Ascending aorta (tissue), 2 donors: ENCODE data around the gene CAMTA1. TPM values are rescaled to one million over a fixed set of nuclear protein-coding genes. Genes with fewer than 3 reads are reported as not detected.

Source experiments
- DNase-seq, 2 donors: peaks; one replicate each; pipeline ENCODE4 v3.0.0-alpha.2; 2019; ENCODE audit warnings: low spot score in 2 of 2
- H3K27ac ChIP-seq, 2 donors: fragments of 200-600 bp; sonication (generic); one replicate each; pipeline ENCODE4 v1.5.1; 2016 to 2017; ENCODE audit warnings: mild to moderate bottlenecking in 1 of 2
- H3K27me3 ChIP-seq: fragments of 200-600 bp; sonication (generic); one replicate; pipeline ENCODE4 v1.5.1; 2017
- H3K36me3 ChIP-seq, 2 donors: fragments of 200-600 bp; sonication (generic); one replicate each; pipeline ENCODE4 v1.5.1; 2016
- H3K4me1 ChIP-seq, 2 donors: fragments of 200-600 bp; sonication (generic); one replicate each; pipeline ENCODE4 v1.5.1; 2016 to 2017; ENCODE audit warnings: mild to moderate bottlenecking in 1 of 2
- H3K4me3 ChIP-seq, 2 donors: fragments of 200-600 bp; sonication (generic); one replicate each; pipeline ENCODE4 v1.5.1; 2016 to 2017; ENCODE audit warnings: mild to moderate bottlenecking in 1 of 2
- H3K9me3 ChIP-seq, 2 donors: fragments of 200-600 bp; sonication (generic); one replicate each; pipeline ENCODE4 v1.5.1; 2016
- CTCF ChIP-seq, 3 experiments: fragments of 200-600 bp in 2 of 3; fragments of 450-650 bp in 1 of 3; sonication (generic) in 2 of 3; IDR thresholded peaks; one replicate each; pipeline ENCODE4 v1.5.1; 2016 to 2019; ENCODE audit warnings: antibody characterized with exemption in 3 of 3, mild to moderate bottlenecking in 1 of 3, moderate library complexity in 1 of 3
- intact Hi-C: fragments of 100-400 bp; cut with DNase I; formaldehyde crosslinking; loops from one replicate; pipeline ENCODE4 v1.15.1; 2023
- total RNA-seq: library from RNA; depleted of rRNA; stranded (reverse); fragments of >200 nt; gene quantifications from one replicate; pipeline ENCODE4 v1.1.0, GENCODE V29; 2016

The CAMTA1 gene
- total RNA-seq, 1 donor from 2014 or later: 53.3 TPM

- no peaks in the 10 kb centered on the region for H3K27me3 ChIP-seq
- no peak for DNase-seq
- H3K36me3 ChIP-seq: no peaks in the 10 kb centered on the region
- no peak overlapping the region for H3K27ac ChIP-seq
- no peak for TF ChIP-seq CTCF (IDR thresholded peaks at IDR 0.05)
- H3K4me3 ChIP-seq: no peak overlapping the region
- no peaks in the 10 kb centered on the region for H3K9me3 ChIP-seq
- H3K4me1 ChIP-seq: no peaks in the 10 kb centered on the region
- intact Hi-C loops: loop anchor here (5.0 kb wide), 1 partner anchor 603 kb away; no protein-coding TSS in a partner anchor
These were observed 859.9 kb downstream of the CAMTA1 start for GRCh38 chr1:7644961-7645750.

DNA sequence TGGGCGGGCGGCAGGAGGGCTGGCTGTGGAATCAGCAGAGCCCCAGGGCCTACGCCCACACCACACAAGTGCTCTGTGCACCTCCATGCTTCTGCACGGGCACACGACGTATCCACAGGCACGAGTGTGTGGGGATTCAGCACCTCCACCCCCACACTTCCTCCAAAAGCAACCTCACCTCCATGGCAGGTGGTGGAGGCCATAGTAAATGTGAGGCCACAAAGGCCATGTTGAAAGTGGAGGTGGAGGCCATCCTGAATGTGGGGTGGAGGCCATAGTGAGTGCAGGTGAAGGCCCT is 860.4 kb downstream of the CAMTA1 start:
- H3K4me1 ChIP-seq: no peaks in the 10 kb centered on the region
- no peak overlapping the region for H3K4me3 ChIP-seq
- intact Hi-C loops: loop anchor here (2.0 to 5.0 kb wide), 2 partner anchors 603 to 925 kb away; no protein-coding TSS in a partner anchor
- H3K27me3 ChIP-seq: no peaks in the 10 kb centered on the region
- TF ChIP-seq CTCF (IDR thresholded peaks at IDR 0.05): no peak
- no peak overlapping the region for H3K27ac ChIP-seq
- no peaks in the 10 kb centered on the region for H3K36me3 ChIP-seq
- no peak for DNase-seq
- H3K9me3 ChIP-seq: no peaks in the 10 kb centered on the region

DNA sequence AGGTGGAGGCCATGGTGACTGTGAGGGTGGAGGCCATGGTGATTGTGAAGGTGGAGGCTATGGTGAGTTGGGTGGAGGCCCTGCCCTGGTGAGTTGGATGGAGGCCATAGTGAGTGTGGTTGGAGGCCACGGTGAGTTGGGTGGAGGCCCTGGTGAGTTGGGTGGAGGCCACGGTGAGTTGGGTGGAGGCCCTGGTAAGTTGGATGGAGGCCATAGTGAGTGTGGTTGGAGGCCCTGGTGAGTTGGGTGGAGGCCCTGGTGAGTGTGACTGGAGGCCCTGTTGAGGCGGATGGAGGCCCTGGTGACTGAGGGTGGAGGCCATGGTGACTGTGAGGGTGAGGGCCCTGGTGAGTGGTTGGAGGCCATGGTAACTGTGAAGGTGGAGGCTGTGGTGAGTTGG is 860.9 kb downstream of the CAMTA1 start:
- H3K9me3 ChIP-seq: no peaks in the 10 kb centered on the region
- no peak for DNase-seq
- intact Hi-C loops: loop anchor here (2.0 to 5.0 kb wide), 2 partner anchors 604 to 925 kb away; no protein-coding TSS in a partner anchor
- H3K4me1 ChIP-seq: no peaks in the 10 kb centered on the region
- H3K36me3 ChIP-seq: no peaks in the 10 kb centered on the region
- no peak overlapping the region for H3K27ac ChIP-seq
- H3K27me3 ChIP-seq: no peaks in the 10 kb centered on the region
- no peak overlapping the region for H3K4me3 ChIP-seq
- TF ChIP-seq CTCF (IDR thresholded peaks at IDR 0.05): no peak

GRCh38 chr1:7646981-7647901 is 862.0 kb downstream of the CAMTA1 start:
- no peaks in the 10 kb centered on the region for H3K27me3 ChIP-seq
- TF ChIP-seq CTCF (IDR thresholded peaks at IDR 0.05): peak; percentile 82 to 96 (median 93)
- intact Hi-C loops: loop anchor here (2.0 to 5.0 kb wide), 2 partner anchors 605 to 926 kb away; no protein-coding TSS in a partner anchor

DNA sequence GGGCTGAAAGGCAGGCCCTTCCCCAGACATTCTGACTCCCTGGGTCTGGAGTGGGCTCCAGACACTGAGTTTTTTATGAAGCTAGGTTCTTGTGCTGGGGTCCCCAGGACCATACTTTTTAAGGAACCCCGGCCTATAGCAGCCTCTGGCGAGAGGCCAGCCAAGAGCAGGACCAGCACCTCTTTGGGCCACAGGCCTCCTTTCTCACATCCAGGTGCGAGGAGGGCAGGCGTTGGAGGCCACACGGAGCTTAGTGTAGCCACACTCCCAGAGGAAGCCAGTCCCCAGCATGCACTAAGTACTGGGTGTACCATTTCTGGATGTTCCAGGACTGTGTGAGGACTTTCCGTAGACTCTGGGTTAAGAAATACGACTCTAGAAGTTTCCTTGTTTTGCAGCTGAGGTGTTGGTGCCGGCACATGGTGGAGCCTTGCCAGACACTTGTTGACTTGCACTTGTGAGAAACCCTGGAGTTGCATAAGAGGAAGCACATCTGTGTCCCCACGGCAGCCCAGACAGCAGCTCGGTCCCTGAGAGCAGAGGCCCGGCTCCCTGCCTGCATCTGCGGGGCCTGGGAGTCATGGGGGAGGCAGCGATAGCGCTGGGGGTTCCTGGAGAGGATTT is 863.6 kb downstream of the CAMTA1 start:
- peak in 1 of 2 donors; percentile 69 for DNase-seq
- intact Hi-C loops: loop anchor here (5.0 kb wide), 1 partner anchor 607 kb away; no protein-coding TSS in a partner anchor
- H3K4me3 ChIP-seq: no peak overlapping the region
- H3K27me3 ChIP-seq: no peaks in the 10 kb centered on the region
- no peaks in the 10 kb centered on the region for H3K9me3 ChIP-seq
- H3K27ac ChIP-seq: no peak overlapping the region
- no peaks in the 10 kb centered on the region for H3K4me1 ChIP-seq
- no peak for TF ChIP-seq CTCF (IDR thresholded peaks at IDR 0.05)
- H3K36me3 ChIP-seq: no peaks in the 10 kb centered on the region

More at GRCh38 chr1:7646981-7647901, 862.0 kb downstream of the CAMTA1 start:
- no peaks in the 10 kb centered on the region for H3K4me1 ChIP-seq
- peak in 1 of 2 donors; percentile 75 for DNase-seq
- H3K27ac ChIP-seq: no peak overlapping the region
- H3K36me3 ChIP-seq: no peaks in the 10 kb centered on the region
- no peaks in the 10 kb centered on the region for H3K9me3 ChIP-seq
- H3K4me3 ChIP-seq: no peak overlapping the region
